GM23248 (cell line): ENCODE measurements around the gene LUM. TPM values are rescaled to one million over a fixed set of nuclear protein-coding genes. Genes with fewer than 3 reads are reported as not detected.

ENCODE experiments used
- DNase-seq: peaks from one replicate; pipeline ENCODE4 v3.0.0-alpha.2; 2015
- H2AFZ ChIP-seq: fragments of 200-600 bp; sonication (generic); 2 replicates; pipeline ENCODE4 v1.6.1; 2016; ENCODE audit warnings: antibody characterized with exemption
- H3F3A ChIP-seq: fragments of 200-600 bp; sonication (generic); 2 replicates; pipeline ENCODE4 v1.6.1; 2016; ENCODE audit warnings: mild to moderate bottlenecking, antibody characterized with exemption, mixed run types; ENCODE audit not compliant: insufficient read depth
- H3K27ac ChIP-seq: fragments of 200-600 bp; sonication (generic); 2 replicates; pipeline ENCODE4 v1.5.1; 2016; ENCODE audit warnings: mild to moderate bottlenecking
- H3K27me3 ChIP-seq: fragments of 200-600 bp; sonication (generic); replicated peaks from 2 replicates; pipeline ENCODE4 v1.6.1; 2016; ENCODE audit warnings: mild to moderate bottlenecking; ENCODE audit not compliant: insufficient read depth
- H3K36me3 ChIP-seq: fragments of 200-600 bp; sonication (generic); 2 replicates; pipeline ENCODE4 v1.6.1; 2016; ENCODE audit warnings: low read depth, mild to moderate bottlenecking
- H3K4me1 ChIP-seq: fragments of 200-600 bp; sonication (generic); 2 replicates; pipeline ENCODE4 v1.6.1; 2016; ENCODE audit warnings: mild to moderate bottlenecking; ENCODE audit not compliant: insufficient read depth
- H3K4me2 ChIP-seq: fragments of 200-600 bp; sonication (generic); one replicate; pipeline ENCODE4 v1.6.1; 2016; ENCODE audit warnings: mild to moderate bottlenecking; ENCODE audit not compliant: unreplicated experiment
- H3K4me3 ChIP-seq: fragments of 200-600 bp; sonication (generic); 2 replicates; pipeline ENCODE4 v1.5.1; 2016; ENCODE audit warnings: mild to moderate bottlenecking
- H3K79me2 ChIP-seq: fragments of 200-600 bp; sonication (generic); 2 replicates; pipeline ENCODE4 v1.6.1; 2016; ENCODE audit warnings: mild to moderate bottlenecking; ENCODE audit not compliant: insufficient read depth
- H3K9ac ChIP-seq: fragments of 200-600 bp; sonication (generic); 2 replicates; pipeline ENCODE4 v1.6.1; 2016; ENCODE audit warnings: mild to moderate bottlenecking
- H3K9me2 ChIP-seq: fragments of 200-600 bp; sonication (generic); 2 replicates; pipeline ENCODE4 v1.6.1; 2016; ENCODE audit warnings: mixed run types, mild to moderate bottlenecking, moderate library complexity; ENCODE audit not compliant: insufficient read depth
- H3K9me3 ChIP-seq: fragments of 200-600 bp; sonication (generic); one replicate; pipeline ENCODE4 v1.6.1; 2017; ENCODE audit warnings: low read depth
- H4K20me1 ChIP-seq: fragments of 200-600 bp; sonication (generic); 2 replicates; pipeline ENCODE4 v1.6.0; 2016; ENCODE audit not compliant: insufficient read depth
- EZH2 ChIP-seq: fragments of 200-600 bp; sonication (generic); IDR thresholded peaks from 2 replicates; pipeline ENCODE4 v1.6.1; 2018; ENCODE audit warnings: antibody characterized with exemption, mild to moderate bottlenecking; ENCODE audit not compliant: insufficient read depth, poor library complexity, severe bottlenecking
- EZH2phosphoT487 ChIP-seq: fragments of 200-600 bp; sonication (generic); IDR thresholded peaks from 2 replicates; pipeline ENCODE4 v1.6.1; 2018; ENCODE audit warnings: antibody characterized with exemption, moderate library complexity, mild to moderate bottlenecking, low read depth; ENCODE audit not compliant: insufficient read depth
- WGBS, 2 experiments: methylation state at CpG; one replicate each; pipeline ENCODE4 v1.1.6; 2015 to 2017; ENCODE audit warnings: low lambda C conversion rate in 2 of 2, low coverage in 1 of 2; ENCODE audit errors: missing lambda C conversion rate in 2 of 2; 5-methylcytosine and 5-hydroxymethylcytosine counted together
- in situ Hi-C: fragments of 300-500 bp; cut with MboI; formaldehyde crosslinking; loops from 2 replicates; pipeline ENCODE4 v1.15.0; 2020
- polyA plus RNA-seq: library from polyadenylated mRNA; unstranded; fragments of >200 nt; fragmentation: Nextera tagmentation; extraction: Ambion mirVana; gene quantifications from 2 replicates; pipeline ENCODE4 v1.2.1, GENCODE V29; 2016
- total RNA-seq: library from RNA; depleted of rRNA; stranded (reverse); fragments of >200 nt; shearing (Covaris generic); gene quantifications from 2 replicates; pipeline ENCODE4 v1.2.3, GENCODE V29; 2014

Gene LUM
- total and polyA plus RNA-seq, 2 experiments from 2014 or later, result 573 to 584 TPM

DNA sequence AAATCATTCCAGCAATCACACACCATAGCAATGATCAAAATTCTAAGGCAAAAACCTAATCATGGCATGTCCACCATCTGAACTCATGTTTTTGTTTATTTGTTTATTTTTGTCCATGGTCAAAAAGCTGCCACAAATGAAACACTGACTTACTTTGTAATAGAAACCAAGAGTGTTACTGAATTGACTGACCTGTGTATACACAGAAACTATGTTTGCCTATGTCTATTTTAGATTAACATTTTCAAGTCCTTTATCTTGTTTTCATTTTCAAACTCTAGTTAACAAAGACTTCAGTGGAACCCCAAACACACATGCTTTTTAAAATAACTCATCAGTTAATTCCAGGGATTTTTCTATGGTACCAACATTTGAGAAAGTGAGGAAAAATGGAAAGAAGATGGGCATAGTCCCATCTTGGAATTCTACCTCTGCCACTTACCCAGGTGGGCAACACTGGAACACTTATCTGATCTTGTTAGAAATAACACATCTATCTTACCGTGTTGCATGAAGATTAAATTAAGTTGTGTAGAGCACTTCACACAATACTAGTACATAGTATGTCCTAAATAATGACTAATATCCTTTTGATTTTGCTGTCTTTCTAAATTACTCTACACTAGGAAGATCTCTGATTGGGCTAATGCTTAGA, 6.4 kb downstream of the LUM start:
- Histone ChIP-seq H3K4me2 (peak overlapping the region; percentile 27), H3F3A (peaks cover 30% of the 10 kb centered on the region; the same call in 1 of the 2 replicates), H3K4me1 (peaks cover 64% of the 10 kb centered on the region), H3K79me2 (peaks cover 10% of the 10 kb centered on the region), H3K9ac (no peak overlapping the region), H3K27ac (no peak overlapping the region), H2AFZ (no peak overlapping the region), H3K36me3 (peaks cover 40% of the 10 kb centered on the region), H3K9me3 (no peaks in the 10 kb centered on the region), H3K9me2 (no peaks in the 10 kb centered on the region; the same call in 1 of the 2 replicates), H3K27me3 (no peaks in the 10 kb centered on the region), H3K4me3 (no peak overlapping the region; the same call in 1 of the 2 replicates), H4K20me1 (no peaks in the 10 kb centered on the region)
- TF ChIP-seq EZH2 (no peak), EZH2phosphoT487 (no peak)
- DNase-seq, result no peak
- in situ Hi-C loops, result loop anchor here (10.0 kb wide), 2 partner anchors 120 to 220 kb away; no protein-coding TSS in a partner anchor
- WGBS, 2 experiments, result 5 to 6% methylated on average over 1 of the region's 1 CpG

DNA sequence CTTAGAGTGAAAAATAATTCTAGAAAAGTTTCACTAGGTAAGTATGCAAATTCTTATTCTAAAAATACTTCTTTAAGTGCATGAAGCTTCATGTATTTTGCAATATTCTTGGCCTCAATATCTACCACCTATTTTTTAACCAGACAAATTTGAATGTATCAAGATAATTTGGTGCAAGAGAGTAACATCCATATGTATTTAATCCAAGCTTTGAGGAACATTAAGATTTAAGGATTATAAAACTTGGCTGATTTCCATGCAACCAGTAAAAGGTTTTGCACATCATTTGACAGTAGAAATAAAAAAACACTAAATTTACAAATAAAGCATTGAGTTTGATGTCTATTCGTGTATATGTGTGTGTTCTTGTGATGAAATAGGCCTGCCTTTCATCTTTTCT, 7.7 kb downstream of the LUM start:
- H3K36me3 ChIP-seq, result peaks cover 40% of the 10 kb centered on the region
- no peak overlapping the region for H3K4me3 ChIP-seq
- DNase-seq, result no peak
- no peaks in the 10 kb centered on the region for H3K27me3 ChIP-seq
- H3K9ac ChIP-seq, result no peak overlapping the region
- H3K79me2 ChIP-seq, result peaks cover 6% of the 10 kb centered on the region; the same call in 1 of the 2 replicates
- H3K9me2 ChIP-seq, result no peaks in the 10 kb centered on the region; the same call in 1 of the 2 replicates
- in situ Hi-C loops, result loop anchor here (10.0 kb wide), 2 partner anchors 119 to 221 kb away; no protein-coding TSS in a partner anchor
- H3K4me2 ChIP-seq, result no peak overlapping the region
- 45 to 46% methylated on average over 1 of the region's 1 CpG for WGBS, 2 experiments
- no peak overlapping the region for H3K27ac ChIP-seq
- H3F3A ChIP-seq, result peaks cover 30% of the 10 kb centered on the region; the same call in 1 of the 2 replicates
- no peaks in the 10 kb centered on the region for H3K9me3 ChIP-seq
- H3K4me1 ChIP-seq, result peaks cover 64% of the 10 kb centered on the region
- H4K20me1 ChIP-seq, result no peaks in the 10 kb centered on the region
- H2AFZ ChIP-seq, result no peak overlapping the region
- TF ChIP-seq EZH2phosphoT487, result no peak

- Histone ChIP-seq H4K20me1 (no peaks in the 10 kb centered on the region), H3K79me2 (peaks cover 6% of the 10 kb centered on the region; the same call in 1 of the 2 replicates), H3K4me2 (no peak overlapping the region)
These were observed 8.2 kb downstream of the LUM start for GRCh38 chr12:91103101-91103500.

DNA sequence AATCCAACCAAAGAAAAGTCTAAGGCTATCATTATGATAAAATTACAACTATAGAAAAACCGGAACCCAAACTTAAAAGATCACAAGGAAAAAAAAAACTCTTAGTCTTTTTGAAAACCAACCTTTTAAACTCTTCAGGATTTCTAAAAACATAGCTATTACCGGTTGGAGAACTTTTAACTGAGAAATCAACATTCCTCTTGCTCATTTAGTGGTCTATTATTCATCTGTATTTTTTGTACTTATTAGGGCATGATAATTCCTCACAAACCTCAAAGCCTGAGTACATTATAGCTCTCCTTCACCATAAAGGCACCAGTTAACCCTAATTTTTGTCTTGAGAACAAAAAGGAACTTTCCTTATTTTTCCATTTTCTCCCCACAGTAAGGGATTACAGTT, 10.4 kb downstream of the LUM start:
- H3K36me3 ChIP-seq, result peaks cover 36% of the 10 kb centered on the region
- in situ Hi-C loops, result loop anchor here (10.0 kb wide), 2 partner anchors 116 to 224 kb away; no protein-coding TSS in a partner anchor
- H3F3A ChIP-seq, result peaks cover 32% of the 10 kb centered on the region; the same call in 1 of the 2 replicates
- no peaks in the 10 kb centered on the region for H3K79me2 ChIP-seq
- DNase-seq, result peak; percentile 48
- H3K9ac ChIP-seq, result no peak overlapping the region
- H2AFZ ChIP-seq, result no peak overlapping the region
- H3K9me2 ChIP-seq, result no peaks in the 10 kb centered on the region; the same call in 1 of the 2 replicates
- no peak for TF ChIP-seq EZH2
- no peak for TF ChIP-seq EZH2phosphoT487
- no peaks in the 10 kb centered on the region for H3K9me3 ChIP-seq
- H4K20me1 ChIP-seq, result no peaks in the 10 kb centered on the region
- peak overlapping the region; percentile 18; the same call in 1 of the 2 replicates for H3K27ac ChIP-seq
- peak overlapping the region; percentile 47 for H3K4me2 ChIP-seq
- no peaks in the 10 kb centered on the region for H3K27me3 ChIP-seq
- 40 to 42% methylated on average over 2 of the region's 2 CpGs for WGBS, 2 experiments
- peaks cover 48% of the 10 kb centered on the region for H3K4me1 ChIP-seq
- no peak overlapping the region for H3K4me3 ChIP-seq

More at GRCh38 chr12:91103101-91103500, 8.2 kb downstream of the LUM start:
- Histone ChIP-seq H3K4me1 (peaks cover 64% of the 10 kb centered on the region), H3K27me3 (no peaks in the 10 kb centered on the region), H2AFZ (no peak overlapping the region), H3K4me3 (no peak overlapping the region), H3K9ac (no peak overlapping the region), H3K36me3 (peaks cover 40% of the 10 kb centered on the region), H3F3A (peaks cover 30% of the 10 kb centered on the region; the same call in 1 of the 2 replicates), H3K9me3 (no peaks in the 10 kb centered on the region), H3K9me2 (no peaks in the 10 kb centered on the region; the same call in 1 of the 2 replicates), H3K27ac (no peak overlapping the region)
- no peak for DNase-seq
- TF ChIP-seq EZH2 (no peak), EZH2phosphoT487 (no peak)
- in situ Hi-C loops, result loop anchor here (10.0 kb wide), 2 partner anchors 118 to 222 kb away; no protein-coding TSS in a partner anchor
